CD8-positive, alpha-beta memory T cell (primary cell): Measurements from ENCODE around the gene USP35. TPM values are rescaled to one million over a fixed set of nuclear protein-coding genes. Genes with fewer than 3 reads are reported as not detected.
"Not testable (repeated sequence)": the region's sequence is repeated elsewhere in the genome, so short reads cannot be mapped to it uniquely, and the experiment has no call there.

Experiments
- CTCF ChIA-PET: fragments of 350-600 bp; sonication (Branson Sonifier 250); formaldehyde crosslinking; loops from one replicate; lab custom pipeline; 2021; ENCODE audit warnings: antibody characterized with exemption; lab: Charles Lee
- POLR2A ChIA-PET: fragments of 350-600 bp; sonication (Branson Sonifier 250); formaldehyde crosslinking; loops from one replicate; lab custom pipeline; 2021; ENCODE audit warnings: antibody characterized with exemption; lab: Charles Lee
- DNase-seq, 5 donors: peaks; one replicate each; pipeline versions ENCODE4 v3.0.0 to v3.0.0-alpha.2; 2020 to 2022; ENCODE audit warnings: mixed read lengths in 1 of 5
- H3K27ac ChIP-seq: one replicate; pipeline ENCODE4 v1.7.0; 2013; ENCODE audit warnings: low read depth, mild to moderate bottlenecking, low read length, moderate library complexity
- H3K27me3 ChIP-seq: 2 replicates; pipeline ENCODE4 v1.7.0; 2013; ENCODE audit warnings: low read length, mild to moderate bottlenecking; ENCODE audit not compliant: insufficient read depth, poor library complexity, severe bottlenecking
- H3K36me3 ChIP-seq: 2 replicates; pipeline ENCODE4 v1.7.0; 2013; ENCODE audit warnings: mild to moderate bottlenecking, low read length, moderate library complexity; ENCODE audit not compliant: insufficient read depth
- H3K4me1 ChIP-seq: 2 replicates; pipeline ENCODE4 v1.7.0; 2013; ENCODE audit warnings: mild to moderate bottlenecking, low read length, moderate library complexity; ENCODE audit not compliant: insufficient read depth
- H3K4me3 ChIP-seq: 2 replicates; pipeline ENCODE4 v1.7.0; 2013; ENCODE audit warnings: mild to moderate bottlenecking, low read length
- H3K9me3 ChIP-seq: 2 replicates; pipeline ENCODE4 v1.7.0; 2013; ENCODE audit warnings: mild to moderate bottlenecking, low read length
- H3K27ac Mint-ChIP-seq, 8 donors: one replicate each; pipeline ENCODE4 v1.8.0; 2020 to 2021; ENCODE audit warnings: mixed read lengths in 8 of 8, mild to moderate bottlenecking in 6 of 8, inconsistent platforms in 3 of 8, moderate library complexity in 3 of 8
- H3K27me3 Mint-ChIP-seq, 2 donors: one replicate each; pipeline ENCODE4 v1.8.0; 2020 to 2021; ENCODE audit warnings: mixed read lengths in 2 of 2, mild to moderate bottlenecking in 1 of 2, moderate library complexity in 1 of 2
- H3K36me3 Mint-ChIP-seq, 3 donors: one replicate each; pipeline ENCODE4 v1.8.0; 2020 to 2021; ENCODE audit warnings: mixed read lengths in 3 of 3, inconsistent platforms in 1 of 3, mild to moderate bottlenecking in 1 of 3
- H3K4me1 Mint-ChIP-seq, 3 donors: one replicate each; pipeline ENCODE4 v1.8.0; 2020 to 2021; ENCODE audit warnings: mixed read lengths in 3 of 3, inconsistent platforms in 1 of 3, mild to moderate bottlenecking in 1 of 3
- H3K4me3 Mint-ChIP-seq, 7 donors: one replicate each; pipeline ENCODE4 v1.8.0; 2020 to 2021; ENCODE audit warnings: mixed read lengths in 7 of 7, mild to moderate bottlenecking in 6 of 7, moderate library complexity in 4 of 7, inconsistent platforms in 2 of 7
- H3K9me3 Mint-ChIP-seq, 5 donors: one replicate each; pipeline ENCODE4 v1.8.0; 2020 to 2022; ENCODE audit warnings: mixed read lengths in 5 of 5, mild to moderate bottlenecking in 3 of 5, moderate library complexity in 2 of 5, inconsistent platforms in 1 of 5
- polyA plus RNA-seq: library from polyadenylated mRNA; unstranded; fragments of 300-500 nt; fragmentation: Illumina TruSeq; gene quantifications from one replicate; pipeline ENCODE4 v1.2.3, GENCODE V29; 2021
- total RNA-seq, 2 experiments: library from RNA; stranded (reverse); gene quantifications; one replicate each; pipeline ENCODE4 v1.2.3, GENCODE V29; 2021

USP35 gene
- total and polyA plus RNA-seq, 3 experiments from 2014 or later = 1.1 to 4.4 (median 4.4) TPM

- Histone ChIP-seq H3K27ac (no peak overlapping the region), H3K4me3 (no peak overlapping the region), H3K9me3 (no peaks in the 10 kb centered on the region), H3K27me3 (no peaks in the 10 kb centered on the region), H3K36me3 (no peaks in the 10 kb centered on the region), H3K4me1 (no peaks in the 10 kb centered on the region)
- no peak overlapping the region for H3K4me3 Mint-ChIP-seq
- DNase-seq = no peak
- ChIA-PET CTCF (no interaction called here), POLR2A (no interaction called here)
- H3K4me1 Mint-ChIP-seq = no peaks in the 10 kb centered on the region
- H3K36me3 Mint-ChIP-seq = peaks cover 0 to 42% (median 13%) of the 10 kb centered on the region in 3 donors
- H3K27ac Mint-ChIP-seq = peak overlapping the region in 6 of 8 donors; percentile 16 to 80 (median 58)
- no peaks in the 10 kb centered on the region for H3K9me3 Mint-ChIP-seq
- H3K27me3 Mint-ChIP-seq = no peaks in the 10 kb centered on the region
Observed at GRCh38 chr11:78220218-78221157, 31.8 kb downstream of the USP35 start.

GRCh38 chr11:78221396-78222315 lies 32.9 kb downstream of the USP35 start:
- Histone ChIP-seq H3K4me1 (no peaks in the 10 kb centered on the region), H3K9me3 (no peaks in the 10 kb centered on the region), H3K36me3 (no peaks in the 10 kb centered on the region), H3K27me3 (no peaks in the 10 kb centered on the region), H3K4me3 (no peak overlapping the region), H3K27ac (no peak overlapping the region)
- H3K36me3 Mint-ChIP-seq = peaks cover 0 to 34% (median 13%) of the 10 kb centered on the region in 3 donors
- no peak for DNase-seq
- no peaks in the 10 kb centered on the region for H3K27me3 Mint-ChIP-seq
- CTCF ChIA-PET = no interaction called here
- no peak overlapping the region for H3K4me3 Mint-ChIP-seq
- POLR2A ChIA-PET = no interaction called here
- H3K4me1 Mint-ChIP-seq = no peaks in the 10 kb centered on the region
- H3K27ac Mint-ChIP-seq = peak overlapping the region in 4 of 8 donors; percentile 14 to 63 (median 38)
- no peaks in the 10 kb centered on the region for H3K9me3 Mint-ChIP-seq

- H3K27ac ChIP-seq, H3K4me1 ChIP-seq: not testable (repeated sequence)
Observed at GRCh38 chr11:78222726-78223125, 34.0 kb downstream of the USP35 start.

GRCh38 chr11:78223320-78223954 lies 34.7 kb downstream of the USP35 start:
- DNase-seq = no peak
- Histone ChIP-seq H3K4me1 (no peaks in the 10 kb centered on the region), H3K4me3 (no peak overlapping the region), H3K27ac (no peak overlapping the region), H3K36me3 (no peaks in the 10 kb centered on the region), H3K27me3 (no peaks in the 10 kb centered on the region), H3K9me3 (no peaks in the 10 kb centered on the region)
- Mint-ChIP-seq H3K9me3 (no peaks in the 10 kb centered on the region), H3K27me3 (no peaks in the 10 kb centered on the region), H3K27ac (peak overlapping the region in 2 of 8 donors; percentile 18 to 48), H3K36me3 (peaks cover 0 to 30% (median 12%) of the 10 kb centered on the region in 3 donors), H3K4me3 (no peak overlapping the region), H3K4me1 (no peaks in the 10 kb centered on the region)
- ChIA-PET POLR2A (no interaction called here), CTCF (no interaction called here)

More at GRCh38 chr11:78222726-78223125, 34.0 kb downstream of the USP35 start:
- DNase-seq, H3K9me3 Mint-ChIP-seq, POLR2A ChIA-PET, H3K4me3 ChIP-seq, H3K27me3 ChIP-seq, CTCF ChIA-PET, H3K4me3 Mint-ChIP-seq, H3K4me1 Mint-ChIP-seq, H3K36me3 ChIP-seq, H3K27me3 Mint-ChIP-seq, H3K9me3 ChIP-seq: not testable (repeated sequence)
- Mint-ChIP-seq H3K27ac (peak overlapping the region in 1 of 8 donors; percentile 21), H3K36me3 (peaks cover 0 to 33% (median 13%) of the 10 kb centered on the region in 3 donors)

- no peak for DNase-seq
Observed at GRCh38 chr11:78224506-78224905, 35.8 kb downstream of the USP35 start.

GRCh38 chr11:78224906-78225420 lies 36.2 kb downstream of the USP35 start:
- CTCF ChIA-PET = no interaction called here
- peaks cover 0 to 25% (median 11%) of the 10 kb centered on the region in 3 donors for H3K36me3 Mint-ChIP-seq

More at GRCh38 chr11:78224506-78224905, 35.8 kb downstream of the USP35 start:
- H3K36me3 Mint-ChIP-seq = peaks cover 0 to 25% (median 11%) of the 10 kb centered on the region in 3 donors
- no peaks in the 10 kb centered on the region for H3K9me3 ChIP-seq
- no peak overlapping the region for H3K27ac ChIP-seq
- H3K4me3 ChIP-seq = no peak overlapping the region
- no peaks in the 10 kb centered on the region for H3K27me3 ChIP-seq
- ChIA-PET CTCF (no interaction called here), POLR2A (no interaction called here)
- H3K27me3 Mint-ChIP-seq = no peaks in the 10 kb centered on the region
- peak overlapping the region in 1 of 8 donors; percentile 68 for H3K27ac Mint-ChIP-seq
- H3K4me3 Mint-ChIP-seq = no peak overlapping the region
- H3K9me3 Mint-ChIP-seq = no peaks in the 10 kb centered on the region
- H3K4me1 ChIP-seq = no peaks in the 10 kb centered on the region
- no peaks in the 10 kb centered on the region for H3K36me3 ChIP-seq
- no peaks in the 10 kb centered on the region for H3K4me1 Mint-ChIP-seq

GRCh38 chr11:78226684-78227680 lies 38.3 kb downstream of the USP35 start:
- no peaks in the 10 kb centered on the region for H3K4me1 ChIP-seq
- H3K9me3 ChIP-seq = no peaks in the 10 kb centered on the region
- H3K36me3 Mint-ChIP-seq = peaks cover 0 to 10% (median 1%) of the 10 kb centered on the region in 3 donors
- H3K27me3 ChIP-seq = no peaks in the 10 kb centered on the region
- ChIA-PET POLR2A (no interaction called here), CTCF (interaction anchor here (1.3 kb wide), 1 partner anchor 338 kb away, joined by 8 read pairs; no protein-coding TSS in a partner anchor)
- H3K27ac Mint-ChIP-seq = no peak overlapping the region
- H3K27me3 Mint-ChIP-seq = no peaks in the 10 kb centered on the region
- H3K27ac ChIP-seq = no peak overlapping the region
- H3K4me3 ChIP-seq = no peak overlapping the region
- H3K9me3 Mint-ChIP-seq = no peaks in the 10 kb centered on the region
- H3K4me1 Mint-ChIP-seq = no peaks in the 10 kb centered on the region
- no peaks in the 10 kb centered on the region for H3K36me3 ChIP-seq
- no peak overlapping the region for H3K4me3 Mint-ChIP-seq
- no peak for DNase-seq

More at GRCh38 chr11:78224906-78225420, 36.2 kb downstream of the USP35 start:
- Histone ChIP-seq H3K4me3 (no peak overlapping the region), H3K27me3 (no peaks in the 10 kb centered on the region), H3K36me3 (no peaks in the 10 kb centered on the region), H3K4me1 (no peaks in the 10 kb centered on the region), H3K9me3 (no peaks in the 10 kb centered on the region), H3K27ac (no peak overlapping the region)
- Mint-ChIP-seq H3K27ac (peak overlapping the region in 1 of 8 donors; percentile 66), H3K4me3 (no peak overlapping the region), H3K4me1 (no peaks in the 10 kb centered on the region), H3K27me3 (no peaks in the 10 kb centered on the region), H3K9me3 (no peaks in the 10 kb centered on the region)
- POLR2A ChIA-PET = no interaction called here
- DNase-seq = no peak
